HG02623 (cell line): ENCODE data around the gene XPR1.

Source experiments
- ATAC-seq: cut with Tn5 transposase; IDR thresholded peaks from one replicate; pipeline ENCODE4 v1.9.1; 2021; ENCODE audit warnings: moderate library complexity; ENCODE audit not compliant: unreplicated experiment

The XPR1 gene

DNA sequence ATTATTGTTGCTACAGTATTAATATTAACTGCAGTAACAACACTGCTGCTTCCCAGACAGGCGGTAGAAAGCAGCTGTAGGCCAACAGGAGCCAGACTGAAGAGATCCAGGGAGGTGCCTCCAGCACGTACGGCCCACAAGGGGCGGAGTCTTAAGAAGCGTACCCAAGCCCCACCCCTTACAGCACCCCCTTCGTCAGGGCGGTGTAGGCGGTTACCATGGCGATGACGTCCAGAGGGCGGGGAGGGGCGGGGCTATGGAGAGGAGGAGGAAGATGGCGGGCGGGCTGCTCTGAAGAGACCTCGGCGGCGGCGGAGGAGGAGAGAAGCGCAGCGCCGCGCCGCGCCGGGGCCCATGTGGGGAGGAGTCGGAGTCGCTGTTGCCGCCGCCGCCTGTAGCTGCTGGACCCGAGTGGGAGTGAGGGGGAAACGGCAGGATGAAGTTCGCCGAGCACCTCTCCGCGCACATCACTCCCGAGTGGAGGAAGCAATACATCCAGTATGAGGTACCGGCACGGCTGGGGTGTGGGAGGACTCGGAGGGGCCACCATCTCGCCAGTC, at the start of gene XPR1:
Gene XPR1, plus strand, starts transcription at position 257 of the 560 bp plus-strand sequence. Its CDS starts 180 bp downstream, at position 437.
- peak; percentile 97 for ATAC-seq

DNA sequence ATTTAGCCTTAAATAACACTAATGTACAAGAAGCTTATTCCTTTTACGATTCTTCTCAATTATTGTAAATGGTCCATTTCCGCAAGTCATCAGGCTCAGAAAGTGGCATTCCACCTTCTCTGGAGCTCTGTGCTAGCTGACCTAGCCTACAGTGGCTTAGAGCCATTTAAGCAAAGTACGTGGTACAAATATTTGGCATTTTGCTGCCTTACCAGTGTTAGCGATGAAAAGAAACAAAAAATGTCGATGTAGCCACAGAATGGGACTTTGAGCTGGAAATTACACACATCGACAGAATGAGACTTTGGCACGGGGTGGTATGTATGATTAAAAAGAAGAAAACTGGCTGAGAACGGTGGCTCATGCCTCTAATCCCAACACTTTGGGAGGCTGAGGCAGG, 47.0 kb upstream of the XPR1 start:
- ATAC-seq, result no peak

GRCh38 chr1:180585994-180586359, 45.8 kb upstream of the XPR1 start:
- ATAC-seq, result no peak

DNA sequence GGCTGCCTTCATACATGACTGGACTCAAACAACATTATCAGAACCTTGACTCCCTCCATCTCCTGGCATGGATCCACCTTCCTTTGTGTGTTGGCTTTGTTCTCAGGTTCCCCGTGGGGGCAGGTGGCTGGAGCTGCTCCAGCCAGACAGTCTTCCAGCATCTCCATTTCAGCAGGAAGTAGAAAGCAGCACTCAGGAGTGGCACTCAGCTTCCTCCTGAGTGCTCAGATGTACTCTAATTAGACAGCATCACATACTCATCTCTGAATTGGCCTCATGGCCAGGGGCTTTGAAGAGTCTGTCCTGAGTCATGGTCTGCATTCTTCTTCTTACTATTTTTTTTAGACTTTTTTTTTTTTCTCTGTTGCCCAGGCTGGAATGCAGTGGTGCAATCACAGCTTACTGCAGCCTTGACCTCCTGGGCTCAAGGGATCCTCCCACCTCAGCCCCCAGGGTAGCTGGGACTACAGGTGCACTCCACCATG, 45.1 kb upstream of the XPR1 start:
- no peak for ATAC-seq

DNA sequence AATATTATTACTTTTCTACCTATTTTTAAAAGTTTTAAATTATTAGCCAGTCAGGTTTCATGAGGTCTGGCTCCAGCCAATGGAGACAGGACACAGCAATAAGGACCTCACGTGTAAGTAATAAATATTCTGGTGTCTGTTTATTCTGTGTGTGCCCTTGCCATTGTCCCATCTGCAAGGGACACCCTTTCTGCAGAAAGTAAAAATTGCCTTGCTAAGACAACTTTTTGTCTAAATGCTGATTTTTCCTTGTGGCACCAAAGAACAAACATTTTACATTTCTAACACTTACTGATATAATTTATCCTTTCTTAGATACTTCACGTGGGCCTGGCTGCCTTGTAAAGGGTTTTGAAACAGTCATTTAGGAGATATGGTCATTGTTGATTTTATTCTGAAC, 43.7 kb upstream of the XPR1 start:
- no peak for ATAC-seq

- ATAC-seq, result no peak
Measured at GRCh38 chr1:180590889-180591288, 40.9 kb upstream of the XPR1 start.

DNA sequence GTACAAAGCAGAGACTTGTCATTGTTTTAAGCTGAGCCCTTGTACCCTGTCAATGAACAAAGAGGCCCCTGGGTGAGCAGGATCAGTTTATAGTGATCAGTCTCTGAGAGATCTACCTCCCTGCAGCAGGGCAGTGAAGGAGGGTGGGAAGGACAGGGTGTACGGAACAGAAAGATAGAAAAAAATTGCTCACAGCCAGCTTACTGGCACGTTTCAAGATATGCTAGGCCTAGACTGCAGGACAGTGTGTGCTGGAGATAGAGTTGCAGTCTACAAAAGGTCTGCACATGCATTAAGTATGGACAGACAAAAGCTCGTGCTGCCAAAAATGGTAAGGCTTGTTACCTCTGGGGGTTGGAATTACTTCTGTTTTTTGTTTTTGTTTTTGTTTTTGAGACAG, 38.4 kb upstream of the XPR1 start:
- ATAC-seq, result no peak

GRCh38 chr1:180594723-180595122, 37.1 kb upstream of the XPR1 start:
- no peak for ATAC-seq

DNA sequence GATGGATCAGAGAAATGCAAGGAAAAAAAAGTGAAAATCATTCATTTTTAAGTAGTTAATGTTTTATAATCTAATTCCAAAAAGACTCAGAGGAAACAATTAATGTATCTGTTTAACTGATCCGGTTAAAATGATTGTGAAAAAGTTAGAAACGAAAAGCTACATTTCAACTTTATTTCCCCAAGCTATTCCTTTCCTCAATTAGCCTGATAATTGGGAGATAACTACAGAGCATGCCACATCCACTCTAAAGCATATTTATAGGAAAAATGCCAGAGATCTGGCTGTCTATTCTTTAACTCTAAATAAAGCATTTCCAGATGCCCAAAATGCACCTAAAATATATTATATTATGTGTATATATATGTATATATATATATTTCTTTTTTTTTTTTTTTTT, 35.9 kb upstream of the XPR1 start:
- ATAC-seq, result no peak

DNA sequence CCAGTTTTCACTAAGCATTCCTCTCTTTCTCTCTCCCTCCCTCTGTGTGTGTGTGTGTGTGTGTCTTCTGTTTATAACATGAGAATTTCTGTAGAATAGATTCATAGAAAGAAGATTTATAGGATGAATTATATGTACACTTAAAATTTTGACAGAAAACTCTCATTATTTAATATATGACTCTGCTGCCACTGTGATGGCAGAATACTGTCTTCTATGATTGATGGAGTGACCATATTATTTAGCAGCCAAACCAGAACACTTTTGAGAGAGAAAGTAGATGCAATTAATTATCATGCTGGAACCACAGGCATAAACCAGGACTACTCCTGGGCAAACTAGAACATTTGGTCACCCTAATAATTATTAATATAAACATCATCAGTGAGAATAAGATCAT, 34.3 kb upstream of the XPR1 start:
- ATAC-seq, result no peak

DNA sequence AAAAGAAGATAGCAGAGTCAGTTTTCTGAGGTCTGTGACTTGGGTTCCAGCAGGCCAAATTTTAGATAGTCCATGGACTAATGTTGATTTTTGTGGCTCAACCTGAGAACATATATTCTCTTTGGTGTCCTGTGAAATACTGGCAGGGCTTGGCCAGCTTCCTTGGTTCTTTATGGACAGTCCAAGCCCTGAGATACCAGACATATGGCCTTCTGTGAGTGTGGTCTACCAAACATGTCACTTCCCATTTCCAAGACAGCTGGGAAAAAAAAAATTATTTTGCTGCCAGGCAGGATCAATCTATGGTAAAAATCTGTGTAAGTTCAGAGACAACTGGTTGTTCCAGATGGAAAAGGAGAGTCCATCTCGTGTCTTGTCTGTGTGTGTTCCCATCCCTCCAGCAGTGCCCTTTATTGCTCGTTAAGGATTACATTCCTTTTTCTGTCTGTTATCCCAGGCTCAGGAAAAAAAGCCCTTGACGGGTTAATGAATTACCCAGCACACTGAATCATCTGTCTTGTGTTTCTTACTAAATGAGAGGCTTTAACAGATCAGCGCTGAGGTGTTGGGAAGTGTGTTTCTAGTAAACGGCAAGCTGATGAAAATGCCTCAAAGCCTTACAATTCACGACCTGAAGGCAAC, 33.4 kb upstream of the XPR1 start:
- ATAC-seq, result no peak

DNA sequence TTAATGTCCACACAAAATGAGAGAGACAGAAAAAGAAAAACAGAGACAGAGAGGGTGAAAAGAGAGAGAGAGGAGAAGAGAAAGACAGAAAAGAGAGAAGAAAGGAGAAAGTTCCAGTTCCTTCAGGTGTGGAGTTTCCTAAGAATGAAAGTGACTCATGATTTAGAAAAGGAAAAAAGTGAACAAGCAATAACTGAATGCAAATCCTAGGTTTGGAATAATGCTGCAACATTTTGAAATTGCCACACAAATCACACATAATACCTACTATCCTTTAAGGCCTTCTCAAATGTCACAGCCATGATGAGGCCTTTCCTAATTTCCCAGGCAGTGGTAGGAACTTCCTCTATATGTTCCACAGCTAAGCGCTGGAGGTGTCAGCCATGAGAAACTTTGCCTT, 31.5 kb upstream of the XPR1 start:
- no peak for ATAC-seq

GRCh38 chr1:180601512-180601911, 30.3 kb upstream of the XPR1 start:
- ATAC-seq, result no peak

GRCh38 chr1:180603223-180603849, 28.5 kb upstream of the XPR1 start:
- ATAC-seq, result no peak

DNA sequence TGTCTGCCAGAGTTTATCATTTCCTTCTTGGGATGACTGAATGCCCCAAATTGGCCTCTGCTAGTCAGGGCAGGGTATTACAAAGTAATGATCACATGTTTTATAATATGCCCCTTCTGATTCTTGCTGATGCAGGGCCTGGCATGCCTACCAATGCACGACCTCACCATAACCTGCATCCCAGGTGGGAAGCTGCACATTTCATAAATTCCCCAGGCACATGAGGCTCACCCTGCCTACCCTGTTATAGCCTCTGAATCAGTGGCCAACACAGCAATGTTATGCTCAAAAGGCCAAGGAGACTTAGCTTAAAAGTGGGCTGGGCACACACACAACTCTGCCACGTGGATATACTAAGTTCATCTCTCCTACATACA, 28.0 kb upstream of the XPR1 start:
- ATAC-seq, result no peak

GRCh38 chr1:180606155-180606554, 25.7 kb upstream of the XPR1 start:
- no peak for ATAC-seq

DNA sequence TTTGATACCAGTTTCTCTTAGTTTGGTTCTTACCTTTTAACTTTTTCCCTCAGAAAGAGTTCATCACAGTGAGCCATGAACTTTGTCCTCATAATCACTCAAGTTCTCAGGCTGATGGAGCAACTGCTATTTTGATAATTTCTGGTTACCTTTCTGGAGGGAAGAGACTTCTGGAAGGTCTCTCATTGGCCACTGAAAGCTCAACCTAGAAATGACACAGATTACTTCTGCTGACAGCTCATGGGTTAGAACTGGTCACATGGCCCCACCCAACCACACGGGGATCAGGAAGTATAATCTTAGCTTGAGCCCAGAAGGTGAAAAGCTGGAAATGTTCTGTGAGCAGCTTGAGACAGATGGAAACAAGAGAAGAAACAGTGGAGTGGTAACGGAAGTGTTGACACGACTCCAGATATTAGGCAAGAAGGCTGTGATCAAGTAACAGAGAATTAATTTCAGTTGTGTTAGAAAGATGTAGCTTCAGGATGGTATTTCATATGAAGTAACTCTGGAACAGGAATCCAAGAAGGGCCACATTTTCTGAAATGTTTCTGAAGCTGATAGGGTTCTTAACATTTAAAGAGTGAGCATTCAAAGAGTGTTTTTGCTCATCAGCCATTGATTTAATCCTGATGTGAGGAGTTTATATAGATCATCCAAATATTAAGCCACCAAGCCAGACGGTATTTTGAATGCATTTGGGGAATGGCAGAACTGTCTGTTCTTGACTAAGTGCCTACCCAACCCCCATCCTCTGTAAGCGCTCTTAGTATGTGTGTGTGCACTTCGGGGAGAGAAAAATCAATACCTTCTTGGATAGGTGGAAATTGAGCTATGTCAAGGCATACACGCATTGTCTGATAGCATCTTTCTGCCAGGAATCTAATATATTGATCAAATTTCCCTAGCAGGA, 21.9 kb upstream of the XPR1 start:
- no peak for ATAC-seq

DNA sequence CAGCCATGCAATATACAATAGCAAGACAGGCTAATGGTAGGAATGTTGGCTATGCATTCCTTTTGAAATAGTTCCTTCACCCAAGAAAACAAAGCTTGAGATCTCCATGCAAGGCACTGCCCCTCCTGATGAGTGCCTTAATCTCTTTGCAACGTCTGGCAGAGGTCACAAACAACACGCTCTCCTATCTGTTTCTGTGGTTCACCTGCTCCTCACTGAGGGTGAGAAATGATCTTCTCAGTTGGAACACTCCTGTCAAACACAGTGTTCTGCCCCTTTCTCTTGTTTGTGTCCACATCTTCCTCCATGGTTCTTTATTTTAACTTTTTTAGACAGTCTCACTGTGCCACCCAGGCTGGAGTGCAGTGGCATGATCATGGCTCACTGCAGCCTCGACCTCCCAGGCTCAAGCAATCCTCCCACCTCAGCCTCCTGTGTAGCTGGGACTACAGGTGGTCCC, 21.2 kb upstream of the XPR1 start:
- ATAC-seq, result no peak

GRCh38 chr1:180611016-180611930, 20.5 kb upstream of the XPR1 start:
- no peak for ATAC-seq

- no peak for ATAC-seq
Measured at GRCh38 chr1:180612632-180613031, 19.2 kb upstream of the XPR1 start.
